WI38 (cell line): Measurements from ENCODE around the gene CNOT6L.

Source experiments
- H3K4me3 ChIP-seq: 2 replicates; pipeline ENCODE4 v1.5.1; 2011; ENCODE audit warnings: low read depth, mild to moderate bottlenecking, control low read depth, low read length
- TF ChIP-seq, protein P1 (sequence below): IDR thresholded peaks from 2 replicates; pipeline ENCODE4 v1.5.1; 2012; ENCODE audit warnings: low read depth, mild to moderate bottlenecking, control low read depth, low read length

Gene CNOT6L

DNA sequence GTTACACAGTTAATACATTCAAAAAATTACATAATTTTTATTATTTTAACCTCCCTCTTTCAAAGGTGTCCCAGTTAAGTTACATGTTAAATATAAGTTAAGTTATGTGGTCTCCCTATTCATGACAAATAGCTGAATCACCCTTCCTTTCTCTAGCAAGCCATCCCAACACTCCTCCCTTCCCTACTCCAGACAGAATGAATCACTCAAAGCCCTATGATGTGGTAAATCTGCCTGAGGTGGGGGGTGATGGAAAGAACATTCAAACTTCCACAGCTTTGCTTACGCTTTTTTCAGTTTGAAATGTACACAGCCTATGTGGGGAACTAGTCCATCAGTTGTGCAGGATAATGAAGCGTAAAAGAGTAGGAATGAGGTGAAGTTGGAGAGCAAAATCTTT, 123.4 kb downstream of the CNOT6L start:
- no peak overlapping the region for H3K4me3 ChIP-seq
- TF ChIP-seq, protein P1, sequence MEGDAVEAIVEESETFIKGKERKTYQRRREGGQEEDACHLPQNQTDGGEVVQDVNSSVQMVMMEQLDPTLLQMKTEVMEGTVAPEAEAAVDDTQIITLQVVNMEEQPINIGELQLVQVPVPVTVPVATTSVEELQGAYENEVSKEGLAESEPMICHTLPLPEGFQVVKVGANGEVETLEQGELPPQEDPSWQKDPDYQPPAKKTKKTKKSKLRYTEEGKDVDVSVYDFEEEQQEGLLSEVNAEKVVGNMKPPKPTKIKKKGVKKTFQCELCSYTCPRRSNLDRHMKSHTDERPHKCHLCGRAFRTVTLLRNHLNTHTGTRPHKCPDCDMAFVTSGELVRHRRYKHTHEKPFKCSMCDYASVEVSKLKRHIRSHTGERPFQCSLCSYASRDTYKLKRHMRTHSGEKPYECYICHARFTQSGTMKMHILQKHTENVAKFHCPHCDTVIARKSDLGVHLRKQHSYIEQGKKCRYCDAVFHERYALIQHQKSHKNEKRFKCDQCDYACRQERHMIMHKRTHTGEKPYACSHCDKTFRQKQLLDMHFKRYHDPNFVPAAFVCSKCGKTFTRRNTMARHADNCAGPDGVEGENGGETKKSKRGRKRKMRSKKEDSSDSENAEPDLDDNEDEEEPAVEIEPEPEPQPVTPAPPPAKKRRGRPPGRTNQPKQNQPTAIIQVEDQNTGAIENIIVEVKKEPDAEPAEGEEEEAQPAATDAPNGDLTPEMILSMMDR = no peak

DNA sequence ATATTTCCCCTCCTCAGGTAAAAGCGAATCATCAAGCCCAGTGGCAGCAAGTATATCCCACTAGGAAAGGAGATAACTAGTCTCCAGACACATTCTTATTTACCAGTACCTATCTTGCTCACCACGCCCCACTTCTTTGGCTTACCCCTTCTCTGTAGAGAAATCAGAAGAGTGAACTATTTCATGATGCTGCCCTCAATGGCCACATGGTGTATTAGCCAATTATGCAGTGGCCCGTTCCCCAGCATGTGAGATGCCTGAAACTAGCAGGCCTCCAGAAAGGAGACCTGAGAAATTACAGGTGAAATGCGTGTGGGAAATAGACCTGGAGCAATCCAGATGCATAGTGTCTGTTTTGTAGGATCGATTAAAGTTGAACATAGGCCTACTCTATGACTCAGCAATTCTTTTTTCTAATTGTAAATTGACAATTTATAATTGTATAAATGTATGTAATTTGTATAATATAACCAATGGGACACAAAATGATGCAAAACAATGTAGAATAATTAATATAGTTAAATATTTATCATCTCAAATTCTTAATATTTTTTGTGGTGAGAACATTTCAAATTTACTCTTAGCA, 126.2 kb downstream of the CNOT6L start:
- no peak overlapping the region for H3K4me3 ChIP-seq
- TF ChIP-seq, protein P1 = no peak

DNA sequence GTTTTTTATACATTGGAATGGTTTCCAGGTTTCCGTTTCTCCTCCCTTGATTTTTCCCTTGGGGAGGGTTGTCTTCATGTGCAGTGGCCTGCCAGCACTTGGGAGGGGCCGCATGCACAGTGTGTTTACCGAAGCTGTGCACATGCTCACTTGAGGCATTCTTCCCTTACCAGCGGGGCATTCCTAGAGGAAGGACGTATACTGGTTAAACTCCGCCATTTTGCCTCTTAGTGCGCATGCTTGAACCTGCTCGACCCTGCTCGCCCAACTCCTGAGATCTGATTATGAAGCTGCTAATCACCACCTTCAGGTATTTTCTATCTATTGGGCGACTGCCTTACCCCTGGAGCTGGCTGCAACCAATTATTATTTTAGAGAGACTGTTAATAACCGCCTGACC, 137.4 kb downstream of the CNOT6L start:
- TF ChIP-seq, protein P1 = no peak
- no peak overlapping the region for H3K4me3 ChIP-seq

DNA sequence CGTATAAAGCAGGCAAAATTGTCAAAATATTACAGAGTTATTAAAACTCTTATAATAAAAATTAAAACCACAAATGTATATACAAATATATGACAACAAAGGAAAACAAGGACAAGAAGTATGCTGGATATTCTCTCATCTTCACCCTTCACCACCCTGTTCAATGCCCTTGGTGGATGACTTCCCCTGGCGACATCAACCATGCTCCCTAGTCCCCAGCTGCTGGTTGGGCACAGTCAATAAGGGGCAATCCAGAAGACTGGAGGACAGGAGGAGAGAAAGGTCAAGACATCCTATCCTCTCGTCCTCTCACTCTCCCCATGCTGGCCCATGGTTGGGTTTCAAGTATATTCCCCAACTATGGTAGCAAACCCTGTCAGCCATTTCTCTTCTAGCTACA, 142.3 kb downstream of the CNOT6L start:
- TF ChIP-seq, protein P1 = no peak
- no peak overlapping the region for H3K4me3 ChIP-seq

- TF ChIP-seq, protein P1 = no peak
Measured at GRCh38 chr4:77671051-77671450, 148.1 kb downstream of the CNOT6L start.

GRCh38 chr4:77669946-77670590, 149.1 kb downstream of the CNOT6L start:
- H3K4me3 ChIP-seq = no peak overlapping the region
- TF ChIP-seq, protein P1 = no peak

More at GRCh38 chr4:77671051-77671450, 148.1 kb downstream of the CNOT6L start:
- H3K4me3 ChIP-seq = no peak overlapping the region

- TF ChIP-seq, protein P1 = no peak
- no peak overlapping the region for H3K4me3 ChIP-seq
Measured at GRCh38 chr4:77665381-77666069, 153.6 kb downstream of the CNOT6L start.
